H1 (cell line): ENCODE measurements around the gene NARS2. TPM values are rescaled to one million over a fixed set of nuclear protein-coding genes. Genes with fewer than 3 reads are reported as not detected.

ENCODE experiments used
- CTCF ChIA-PET: fragments of 300-600 bp; sonication (Branson Sonifier 250); formaldehyde crosslinking; loops from one replicate; lab custom pipeline; 2021; ENCODE audit not compliant: partially characterized antibody; lab: Charles Lee
- POLR2A ChIA-PET: fragments of 300-600 bp; sonication (Branson Sonifier 250); formaldehyde crosslinking; loops from one replicate; lab custom pipeline; 2021; ENCODE audit warnings: inconsistent platforms; ENCODE audit not compliant: partially characterized antibody; lab: Charles Lee
- DNase-seq, 2 experiments: peaks; one replicate each; pipeline versions ENCODE4 v3.0.0 to v3.0.0-alpha.2; 2010 to 2022; ENCODE audit warnings: low spot score in 2 of 2, low read depth in 1 of 2, mixed read lengths in 1 of 2
- FAIRE-seq: peaks from 2 replicates; lab custom pipeline; 2011; peaks lifted over from hg19 to GRCh38; lab: Jason Lieb, UNC
- H2AFZ ChIP-seq: 2 replicates; pipeline ENCODE4 v1.8.1; 2012; ENCODE audit warnings: low read length, inconsistent platforms
- H2AK5ac ChIP-seq: 2 replicates; pipeline ENCODE4 v1.6.1; 2013; ENCODE audit warnings: low read depth, low read length
- H2BK120ac ChIP-seq: replicated peaks from 2 replicates; pipeline ENCODE3; 2013; ENCODE audit warnings: low read depth, low read length, inconsistent platforms
- H2BK12ac ChIP-seq: 2 replicates; pipeline ENCODE4 v1.6.1; 2013; ENCODE audit warnings: low read depth, low read length
- H2BK15ac ChIP-seq: 2 replicates; pipeline ENCODE4 v1.6.1; 2013; ENCODE audit warnings: low read length
- H2BK20ac ChIP-seq: 2 replicates; pipeline ENCODE4 v1.6.1; 2013; ENCODE audit warnings: low read length
- H2BK5ac ChIP-seq: 2 replicates; pipeline ENCODE4 v1.6.1; 2013; ENCODE audit warnings: low read depth, low read length
- H3K14ac ChIP-seq: 2 replicates; pipeline ENCODE4 v1.6.1; 2013; ENCODE audit warnings: inconsistent platforms; ENCODE audit not compliant: insufficient read length
- H3K18ac ChIP-seq: 2 replicates; pipeline ENCODE4 v1.6.1; 2013; ENCODE audit warnings: low read length; ENCODE audit errors: extremely low read depth
- H3K23ac ChIP-seq: 2 replicates; pipeline ENCODE4 v1.6.1; 2013; ENCODE audit warnings: inconsistent platforms; ENCODE audit not compliant: insufficient read length
- H3K23me2 ChIP-seq: 2 replicates; pipeline ENCODE4 v1.6.1; 2013; ENCODE audit warnings: low read depth, low read length
- H3K27ac ChIP-seq: 2 replicates; pipeline ENCODE4 v1.6.1; 2011; ENCODE audit warnings: low read depth, low read length, inconsistent platforms
- H3K27me3 ChIP-seq, 4 experiments: replicated peaks in 1 of 4; 1 replicate in 1 of 4; 2 replicates in 3 of 4; pipeline versions ENCODE4 v1.6.1 to v1.8.1; 2011 to 2013; ENCODE audit warnings: low read length in 3 of 4, mild to moderate bottlenecking in 3 of 4, inconsistent platforms in 2 of 4, mixed read lengths in 2 of 4, moderate library complexity in 1 of 4; ENCODE audit not compliant: control insufficient read depth in 3 of 4, insufficient read depth in 3 of 4; ENCODE audit errors: extremely low read depth in 1 of 4
- H3K36me3 ChIP-seq, 4 experiments: 2 replicates each; pipeline versions ENCODE4 v1.6.1 to v1.8.1; 2011 to 2013; ENCODE audit warnings: mild to moderate bottlenecking in 4 of 4, low read length in 3 of 4, moderate library complexity in 2 of 4, control low read depth in 1 of 4, inconsistent platforms in 1 of 4; ENCODE audit not compliant: insufficient read depth in 4 of 4, control insufficient read depth in 2 of 4
- H3K4ac ChIP-seq: replicated peaks from 2 replicates; pipeline ENCODE3; 2013; ENCODE audit warnings: low read length, low read depth, mixed read lengths, inconsistent platforms; ENCODE audit not compliant: insufficient read length
- H3K4me1 ChIP-seq, 4 experiments: replicated peaks in 1 of 4; 1 replicate in 1 of 4; 2 replicates in 3 of 4; pipeline versions ENCODE4 v1.6.1 to v1.8.1; 2011 to 2013; ENCODE audit warnings: low read length in 3 of 4, inconsistent platforms in 2 of 4, mixed read lengths in 1 of 4; ENCODE audit not compliant: insufficient read depth in 4 of 4, control insufficient read depth in 3 of 4
- H3K4me2 ChIP-seq, 2 experiments: 2 replicates each; pipeline versions ENCODE4 v1.6.1 to v1.8.1; 2011 to 2013; ENCODE audit warnings: low read depth in 2 of 2, low read length in 2 of 2, control low read depth in 1 of 2, inconsistent platforms in 1 of 2, mild to moderate bottlenecking in 1 of 2; ENCODE audit not compliant: insufficient read depth in 1 of 2
- H3K4me3 ChIP-seq, 4 experiments: fragments of 200-600, 300-600 bp in 1 of 4; sonication (generic), shearing (Covaris generic), sonication (Bioruptor Twin) in 1 of 4; 2 replicates each; pipeline versions ENCODE4 v1.5.1 to v1.8.1; 2011 to 2016; ENCODE audit warnings: low read length in 4 of 4, low read depth in 3 of 4, control low read depth in 2 of 4, inconsistent platforms in 2 of 4, mild to moderate bottlenecking in 2 of 4, mixed read lengths in 1 of 4, moderate library complexity in 1 of 4; ENCODE audit not compliant: insufficient read depth in 2 of 4; ENCODE audit errors: extremely low read depth in 1 of 4
- H3K56ac ChIP-seq: replicated peaks from 2 replicates; pipeline ENCODE3; 2013; ENCODE audit warnings: low read depth, mild to moderate bottlenecking, mixed read lengths, low read length, inconsistent platforms; ENCODE audit not compliant: insufficient read length
- H3K79me1 ChIP-seq: 2 replicates; pipeline ENCODE4 v1.6.1; 2013; ENCODE audit warnings: low read depth, low read length, control low read depth
- H3K79me2 ChIP-seq, 2 experiments: 2 replicates each; pipeline versions ENCODE4 v1.6.1 to v1.8.1; 2012 to 2013; ENCODE audit warnings: low read length in 2 of 2, mild to moderate bottlenecking in 2 of 2, inconsistent platforms in 1 of 2; ENCODE audit not compliant: insufficient read depth in 2 of 2, control insufficient read depth in 1 of 2
- H3K9ac ChIP-seq, 4 experiments: replicated peaks in 1 of 4; 1 replicate in 1 of 4; 2 replicates in 3 of 4; pipeline versions ENCODE4 v1.6.1 to v1.8.1; 2011 to 2013; ENCODE audit warnings: low read depth in 3 of 4, low read length in 3 of 4, control low read depth in 2 of 4, mild to moderate bottlenecking in 2 of 4, moderate library complexity in 2 of 4, inconsistent platforms in 1 of 4; ENCODE audit errors: extremely low read depth in 1 of 4
- H3K9me3 ChIP-seq, 2 experiments: 2 replicates each; pipeline versions ENCODE4 v1.6.1 to v1.8.1; 2012 to 2013; ENCODE audit warnings: mild to moderate bottlenecking in 2 of 2, moderate library complexity in 2 of 2, control low read depth in 1 of 2, inconsistent platforms in 1 of 2, low read depth in 1 of 2, low read length in 1 of 2, mixed read lengths in 1 of 2; ENCODE audit not compliant: insufficient read depth in 2 of 2
- H4K20me1 ChIP-seq, 2 experiments: replicated peaks in 1 of 2; 2 replicates each; pipeline versions ENCODE3 to v1.8.1; 2011 to 2013; ENCODE audit warnings: inconsistent platforms in 2 of 2, low read length in 2 of 2, mild to moderate bottlenecking in 1 of 2; ENCODE audit not compliant: insufficient read depth in 2 of 2, control insufficient read depth in 1 of 2
- H4K5ac ChIP-seq: 2 replicates; pipeline ENCODE4 v1.6.1; 2013; ENCODE audit warnings: low read length, low read depth, mixed read lengths, inconsistent platforms; ENCODE audit not compliant: insufficient read length
- H4K8ac ChIP-seq: 2 replicates; pipeline ENCODE4 v1.8.0; 2013; ENCODE audit warnings: mild to moderate bottlenecking, moderate library complexity, low read length, inconsistent platforms; ENCODE audit not compliant: insufficient read depth; ENCODE audit errors: extremely low read depth
- H4K91ac ChIP-seq: replicated peaks from 2 replicates; pipeline ENCODE3; 2013; ENCODE audit warnings: low read length, mixed read lengths, inconsistent platforms; ENCODE audit not compliant: insufficient read length
- BACH1 ChIP-seq: IDR thresholded peaks from 2 replicates; pipeline ENCODE4 v1.6.1; 2012; ENCODE audit warnings: low read length, improper control_type of control experiment
- CBX5 ChIP-seq: fragments of 300-800, 300-1000 bp; sonication (generic); IDR thresholded peaks from 2 replicates; pipeline ENCODE4 v1.7.1; 2016; ENCODE audit warnings: antibody characterized with exemption, low read length, low read depth
- CEBPB ChIP-seq: IDR thresholded peaks from 2 replicates; pipeline ENCODE4 v1.6.1; 2012; ENCODE audit warnings: low read depth, low read length
- EZH2 ChIP-seq: fragments of 200-600 bp; sonication (generic); IDR thresholded peaks from 2 replicates; pipeline ENCODE4 v1.7.1; 2012; ENCODE audit warnings: low read depth, mild to moderate bottlenecking, moderate library complexity, low read length, inconsistent platforms; ENCODE audit not compliant: severe bottlenecking
- JUND ChIP-seq: IDR thresholded peaks from 2 replicates; pipeline ENCODE4 v1.6.1; 2011; ENCODE audit warnings: mild to moderate bottlenecking, improper control_type of control experiment, low read length
- NANOG ChIP-seq: IDR thresholded peaks from 2 replicates; pipeline ENCODE4 v1.6.1; 2011; ENCODE audit warnings: low read length, low read depth, mild to moderate bottlenecking, inconsistent platforms; ENCODE audit not compliant: insufficient read depth, poor library complexity, severe bottlenecking
- POLR2A ChIP-seq, 2 experiments: IDR thresholded peaks; 1 replicate in 1 of 2; 2 replicates in 1 of 2; pipeline ENCODE4 v1.6.1; 2011; ENCODE audit warnings: low read depth in 2 of 2, low read length in 2 of 2, mild to moderate bottlenecking in 2 of 2; ENCODE audit errors: control extremely low read depth in 1 of 2
- POU5F1 ChIP-seq: IDR thresholded peaks from 2 replicates; pipeline ENCODE4 v1.6.1; 2011; ENCODE audit warnings: low read depth, mild to moderate bottlenecking, low read length, moderate library complexity
- SP1 ChIP-seq: IDR thresholded peaks from 2 replicates; pipeline ENCODE4 v1.6.1; 2011; ENCODE audit warnings: low read depth, low read length
- SP2 ChIP-seq: IDR thresholded peaks from 2 replicates; pipeline ENCODE4 v1.6.1; 2012; ENCODE audit warnings: mild to moderate bottlenecking, low read length, inconsistent platforms
- SRF ChIP-seq: IDR thresholded peaks from 2 replicates; pipeline ENCODE4 v1.6.1; 2011; ENCODE audit warnings: mild to moderate bottlenecking, low read depth, low read length, moderate library complexity
- TAF7 ChIP-seq: optimal IDR thresholded peaks from 2 replicates; pipeline ENCODE3; 2011; ENCODE audit warnings: low read depth, mild to moderate bottlenecking, inconsistent platforms, low read length, moderate library complexity, borderline replicate concordance
- TBP ChIP-seq: IDR thresholded peaks from 2 replicates; pipeline ENCODE4 v1.6.1; 2011; ENCODE audit warnings: low read depth, low read length, improper control_type of control experiment
- WGBS, 2 experiments: shearing (Covaris generic) in 1 of 2; methylation state at CpG; one replicate each; pipeline versions ENCODE4 v1.1.6 to v1.1.7; 2013 to 2015; ENCODE audit warnings: low lambda C conversion rate in 2 of 2, mixed read lengths in 2 of 2, inconsistent platforms in 1 of 2, low coverage in 1 of 2, missing lambda C conversion rate in 1 of 2; ENCODE audit not compliant: insufficient replicate concordance in 2 of 2, insufficient coverage in 1 of 2, insufficient read length in 1 of 2; ENCODE audit errors: extremely low coverage in 1 of 2, missing lambda C conversion rate in 1 of 2; 5-methylcytosine and 5-hydroxymethylcytosine counted together
- polyA plus RNA-seq, 7 experiments: library from polyadenylated mRNA; depleted of rRNA in 3 of 7; stranded (reverse) in 5 of 7; unstranded in 2 of 7; fragments of >200 nt in 5 of 7; fragments of 200-250 nt in 2 of 7; gene quantifications; 1 replicate in 5 of 7; 2 replicates in 1 of 7; 4 replicates in 1 of 7; pipeline versions ENCODE4 v1.2.1 to v1.2.3, GENCODE V29; 2011 to 2013; ENCODE audit warnings: missing spikeins in 2 of 7, mixed read lengths in 2 of 7
- total RNA-seq: library from RNA; stranded (reverse); fragmentation: NEBNext Ultra II Directional; extraction: Animal tissue kit (Norgen Biotek cat#: 25700); gene quantifications from 2 replicates; pipeline ENCODE4 v1.2.1, GENCODE V29; 2021
- TF ChIP-seq, protein P1 (sequence below), 3 experiments: IDR thresholded peaks; 1 replicate in 2 of 3; 2 replicates in 1 of 3; pipeline versions ENCODE4 v1.5.1 to v1.6.1; 2011; ENCODE audit warnings: low read length in 3 of 3, mild to moderate bottlenecking in 3 of 3, inconsistent platforms in 2 of 3, low read depth in 1 of 3, moderate library complexity in 1 of 3; ENCODE audit not compliant: insufficient read depth in 1 of 3; ENCODE audit errors: control extremely low read depth in 1 of 3

The NARS2 gene
- total and polyA plus RNA-seq, 2 of the 8 experiments (the other 6 are each of a cell fraction or from before 2014, with no cell fraction given) = 26.2 to 51.6 TPM

DNA sequence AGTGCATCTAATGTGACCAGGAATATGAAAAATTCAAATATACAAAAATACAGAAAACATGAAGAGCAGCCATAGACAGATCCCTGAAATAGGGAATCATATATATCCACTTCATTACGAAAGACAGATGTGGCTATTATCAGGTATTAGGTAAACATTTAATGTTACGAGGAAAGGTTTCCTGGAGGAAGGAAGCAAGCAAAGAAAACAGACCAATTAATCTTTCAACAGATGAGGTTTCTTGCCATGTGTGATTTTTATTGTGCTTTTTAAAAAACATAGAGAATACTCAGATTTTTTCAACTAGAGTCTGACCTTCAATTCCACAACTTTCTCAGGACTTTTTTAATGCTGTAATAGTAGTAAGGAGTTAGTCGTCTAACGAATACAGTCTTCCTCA lies 132.7 kb downstream of the NARS2 start:
- Histone ChIP-seq H4K5ac (no peak overlapping the region), H3K23me2 (no peaks in the 10 kb centered on the region), H2BK12ac (no peak overlapping the region), H3K4ac (no peak overlapping the region), H2AK5ac (no peak overlapping the region), H4K91ac (no peak overlapping the region), H3K79me2 (no peaks in the 10 kb centered on the region), H3K79me1 (no peaks in the 10 kb centered on the region), H3K9ac (no peak overlapping the region), H2BK120ac (no peak overlapping the region), H3K56ac (no peak overlapping the region), H3K9me3 (no peaks in the 10 kb centered on the region), H3K14ac (no peak overlapping the region), H4K20me1 (no peaks in the 10 kb centered on the region), H3K27ac (no peak overlapping the region), H3K18ac (no peak overlapping the region), H3K23ac (no peak overlapping the region), H4K8ac (no peak overlapping the region), H3K4me3 (no peak overlapping the region), H2BK20ac (no peak overlapping the region), H2BK5ac (no peak overlapping the region), H3K27me3 (no peaks in the 10 kb centered on the region), H3K4me1 (no peaks in the 10 kb centered on the region), H2AFZ (no peak overlapping the region), H3K36me3 (peaks cover 0 to 22% (median 2%) of the 10 kb centered on the region in 4 experiments; a peak in 6 of 8 replicates), H3K4me2 (no peak overlapping the region), H2BK15ac (no peak overlapping the region)
- 89% methylated on average over 4 of the region's 4 CpGs; no CpG with 5 or more reads in 1 of the 2 experiments for WGBS, 2 experiments
- DNase-seq = no peak
- no peak for FAIRE-seq
- ChIA-PET POLR2A (no interaction called here), CTCF (no interaction called here)
- TF ChIP-seq JUND (no peak), SP1 (no peak), NANOG (no peak), POLR2A (IDR thresholded peaks at IDR 0.05; ENCODE audit: control extremely low read depth in 1 of 2, low read depth in 2 of 2, low read length in 2 of 2) (no peak), BACH1 (no peak), TBP (no peak), SRF (no peak), POU5F1 (no peak), EZH2 (no peak), SP2 (no peak), CBX5 (no peak), CEBPB (no peak), TAF7 (no peak)
- TF ChIP-seq, protein P1, sequence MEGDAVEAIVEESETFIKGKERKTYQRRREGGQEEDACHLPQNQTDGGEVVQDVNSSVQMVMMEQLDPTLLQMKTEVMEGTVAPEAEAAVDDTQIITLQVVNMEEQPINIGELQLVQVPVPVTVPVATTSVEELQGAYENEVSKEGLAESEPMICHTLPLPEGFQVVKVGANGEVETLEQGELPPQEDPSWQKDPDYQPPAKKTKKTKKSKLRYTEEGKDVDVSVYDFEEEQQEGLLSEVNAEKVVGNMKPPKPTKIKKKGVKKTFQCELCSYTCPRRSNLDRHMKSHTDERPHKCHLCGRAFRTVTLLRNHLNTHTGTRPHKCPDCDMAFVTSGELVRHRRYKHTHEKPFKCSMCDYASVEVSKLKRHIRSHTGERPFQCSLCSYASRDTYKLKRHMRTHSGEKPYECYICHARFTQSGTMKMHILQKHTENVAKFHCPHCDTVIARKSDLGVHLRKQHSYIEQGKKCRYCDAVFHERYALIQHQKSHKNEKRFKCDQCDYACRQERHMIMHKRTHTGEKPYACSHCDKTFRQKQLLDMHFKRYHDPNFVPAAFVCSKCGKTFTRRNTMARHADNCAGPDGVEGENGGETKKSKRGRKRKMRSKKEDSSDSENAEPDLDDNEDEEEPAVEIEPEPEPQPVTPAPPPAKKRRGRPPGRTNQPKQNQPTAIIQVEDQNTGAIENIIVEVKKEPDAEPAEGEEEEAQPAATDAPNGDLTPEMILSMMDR (IDR thresholded peaks at IDR 0.05; ENCODE audit: control extremely low read depth in 1 of 3, insufficient read depth in 1 of 3, low read depth in 1 of 3, low read length in 3 of 3) = no peak
